HepG2 (cell line): ENCODE measurements around the gene THY1. TPM values are rescaled to one million over a fixed set of nuclear protein-coding genes. Genes with fewer than 3 reads are reported as not detected.

Experiments used
- ELF4 ChIP-seq: sonication (generic); formaldehyde crosslinking; IDR thresholded peaks from 2 replicates; pipeline ENCODE4 v1.5.0; 2020; ENCODE audit warnings: missing genetic modification reagents, mild to moderate bottlenecking, moderate library complexity, borderline replicate concordance
- FOXA3 ChIP-seq: IDR thresholded peaks from 2 replicates; pipeline ENCODE4 v1.6.1; 2016; ENCODE audit warnings: missing genetic modification reagents, missing compliant biosample characterization
- FOXK1 ChIP-seq: sonication (generic); formaldehyde crosslinking; IDR thresholded peaks from 2 replicates; pipeline ENCODE4 v1.4.0; 2020; ENCODE audit warnings: low read depth, missing genetic modification reagents, borderline replicate concordance
- HNF4G ChIP-seq, 2 experiments: sonication (generic) in 1 of 2; formaldehyde crosslinking in 1 of 2; IDR thresholded peaks; 2 replicates each; pipeline versions ENCODE4 v1.4.0 to v1.6.1; 2011 to 2020; ENCODE audit warnings: borderline replicate concordance in 2 of 2, low read depth in 2 of 2, mild to moderate bottlenecking in 2 of 2, low read length in 1 of 2, missing genetic modification reagents in 1 of 2, moderate library complexity in 1 of 2
- IRF2 ChIP-seq: IDR thresholded peaks from 2 replicates; pipeline ENCODE4 v1.6.1; 2018; ENCODE audit warnings: missing genetic modification reagents, missing compliant biosample characterization
- MED13 ChIP-seq: sonication (generic); formaldehyde crosslinking; IDR thresholded peaks from 2 replicates; pipeline ENCODE4 v1.5.0; 2020; ENCODE audit warnings: missing genetic modification reagents
- PHF21A ChIP-seq: sonication (generic); formaldehyde crosslinking; IDR thresholded peaks from 2 replicates; pipeline ENCODE4 v1.5.0; 2020; ENCODE audit warnings: mild to moderate bottlenecking, missing genetic modification reagents
- RBM39 ChIP-seq: fragments of 200-400 bp; formaldehyde crosslinking; IDR thresholded peaks from one replicate; pipeline ENCODE4 v1.6.1; 2018; ENCODE audit warnings: antibody characterized with exemption, mild to moderate bottlenecking, low read depth, low read length; ENCODE audit not compliant: poor library complexity, severe bottlenecking
- SNRNP70 ChIP-seq: fragments of 200-400 bp; formaldehyde crosslinking; IDR thresholded peaks from 2 replicates; pipeline ENCODE4 v1.6.1; 2017; ENCODE audit warnings: mild to moderate bottlenecking, low read depth, low read length, moderate library complexity
- SRSF1 ChIP-seq: fragments of 200-400 bp; formaldehyde crosslinking; optimal IDR thresholded peaks from 2 replicates; pipeline ENCODE3; 2017; ENCODE audit warnings: mild to moderate bottlenecking, low read depth, low read length, moderate library complexity
- SRSF9 ChIP-seq: fragments of 200-400 bp; formaldehyde crosslinking; IDR thresholded peaks from 2 replicates; pipeline ENCODE4 v1.6.1; 2018; ENCODE audit warnings: borderline replicate concordance, mild to moderate bottlenecking, low read depth, low read length; ENCODE audit not compliant: insufficient read depth, poor library complexity, severe bottlenecking
- SUZ12 ChIP-seq: fragments of 150-350 bp; IDR thresholded peaks from 2 replicates; pipeline ENCODE4 v1.6.1; 2014; ENCODE audit warnings: low read depth, low read length
- ZNF644 ChIP-seq: IDR thresholded peaks from 2 replicates; pipeline ENCODE4 v1.6.1; 2016; ENCODE audit warnings: low read depth
- ZNF772 ChIP-seq: sonication (generic); formaldehyde crosslinking; IDR thresholded peaks from 2 replicates; pipeline ENCODE4 v1.5.0; 2020; ENCODE audit warnings: mild to moderate bottlenecking, missing genetic modification reagents
- ZNF788 ChIP-seq: sonication (generic); formaldehyde crosslinking; IDR thresholded peaks from 2 replicates; pipeline ENCODE4 v1.5.0; 2020; ENCODE audit warnings: mild to moderate bottlenecking, missing genetic modification reagents, borderline replicate concordance
- polyA plus RNA-seq, 8 experiments: library from polyadenylated mRNA; depleted of rRNA in 3 of 8; stranded (reverse) in 7 of 8; unstranded in 1 of 8; fragments of >200 nt; fragmentation: Illumina TruSeq in 4 of 8; extraction: Trizol in 4 of 8; gene quantifications; 2 replicates each; pipeline versions ENCODE4 v1.2.1 to v1.2.3, GENCODE V29; 2011 to 2016; ENCODE audit warnings: low read depth in 4 of 8, missing spikeins in 1 of 8, mixed read lengths in 1 of 8; ENCODE audit not compliant: insufficient read depth in 1 of 8
- total RNA-seq, 5 experiments: library from RNA; depleted of rRNA; stranded (reverse); fragments of >200 nt; fragmentation: Illumina TruSeq; extraction: Trizol; gene quantifications; 2 replicates each; pipeline ENCODE4 v1.2.3, GENCODE V29; 2016; ENCODE audit warnings: low read depth in 1 of 5
- TF ChIP-seq, protein P1 (sequence below): sonication (generic); formaldehyde crosslinking; IDR thresholded peaks from 2 replicates; pipeline ENCODE4 v1.4.0; 2020; ENCODE audit warnings: missing genetic modification reagents, borderline replicate concordance
- TF ChIP-seq, protein P2 (sequence below): sonication (generic); formaldehyde crosslinking; IDR thresholded peaks from 2 replicates; pipeline ENCODE4 v1.5.0; 2020; ENCODE audit warnings: mild to moderate bottlenecking, low read depth, missing genetic modification reagents, borderline replicate concordance
- TF ChIP-seq, protein P3 (sequence below): sonication (generic); formaldehyde crosslinking; IDR thresholded peaks from 2 replicates; pipeline ENCODE4 v1.4.0; 2020; ENCODE audit warnings: mild to moderate bottlenecking, missing genetic modification reagents
- TF ChIP-seq, protein P4 (sequence below): sonication (generic); formaldehyde crosslinking; conservative IDR thresholded peaks from 2 replicates; pipeline ENCODE4 v1.8.1; 2023; ENCODE audit warnings: missing genetic modification reagents
- TF ChIP-seq, protein P5 (sequence below): sonication (generic); formaldehyde crosslinking; IDR thresholded peaks from 2 replicates; pipeline ENCODE4 v1.4.0; 2020; ENCODE audit warnings: missing genetic modification reagents
- TF ChIP-seq, protein P6 (sequence below): sonication (generic); formaldehyde crosslinking; IDR thresholded peaks from 2 replicates; pipeline ENCODE4 v1.4.0; 2020; ENCODE audit warnings: missing genetic modification reagents; ENCODE audit errors: not compliant biosample characterization

The THY1 gene
- total and polyA plus RNA-seq, 2 of the 13 experiments (the other 11 are each of a cell fraction or from before 2014, with no cell fraction given), result not detected

DNA sequence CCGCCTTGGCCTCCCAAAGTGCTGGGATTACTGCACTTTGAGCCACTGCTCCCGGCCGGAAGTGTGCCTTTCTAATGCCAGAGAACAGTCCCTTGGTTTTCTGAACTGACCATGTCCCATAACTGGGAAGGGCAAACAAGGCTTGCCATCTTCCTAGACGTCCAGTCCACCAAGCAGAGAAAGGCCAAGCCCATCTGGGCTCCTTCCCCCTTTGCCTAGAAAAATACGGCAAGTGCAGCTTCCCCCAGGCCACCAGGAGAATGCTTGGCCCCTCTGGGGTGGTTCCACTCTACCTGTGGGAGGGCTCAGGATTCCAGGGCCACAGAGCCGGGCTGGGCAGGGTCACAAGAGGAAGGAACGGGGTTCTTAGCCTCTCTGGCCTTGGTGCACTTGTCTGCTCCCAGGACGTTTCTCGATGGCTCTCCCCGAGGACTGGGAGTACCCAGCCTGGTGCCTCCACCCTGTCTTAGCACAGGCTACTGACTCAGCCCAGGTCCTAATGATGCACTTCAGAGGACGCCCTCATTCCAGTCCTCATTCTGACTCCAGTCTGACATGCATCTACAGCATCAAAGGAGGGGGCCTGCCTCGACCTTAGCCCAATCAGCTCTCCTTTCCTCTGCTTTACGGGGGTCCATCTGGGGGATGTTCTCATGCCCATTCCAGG is 42.7 kb downstream of the THY1 start (continued):
- 0 out of 2 replicates have a peak, but pooled peaks have one; percentile 8 for TF ChIP-seq IRF2 (CRISPR knock-in tag)
- TF ChIP-seq, protein P1, sequence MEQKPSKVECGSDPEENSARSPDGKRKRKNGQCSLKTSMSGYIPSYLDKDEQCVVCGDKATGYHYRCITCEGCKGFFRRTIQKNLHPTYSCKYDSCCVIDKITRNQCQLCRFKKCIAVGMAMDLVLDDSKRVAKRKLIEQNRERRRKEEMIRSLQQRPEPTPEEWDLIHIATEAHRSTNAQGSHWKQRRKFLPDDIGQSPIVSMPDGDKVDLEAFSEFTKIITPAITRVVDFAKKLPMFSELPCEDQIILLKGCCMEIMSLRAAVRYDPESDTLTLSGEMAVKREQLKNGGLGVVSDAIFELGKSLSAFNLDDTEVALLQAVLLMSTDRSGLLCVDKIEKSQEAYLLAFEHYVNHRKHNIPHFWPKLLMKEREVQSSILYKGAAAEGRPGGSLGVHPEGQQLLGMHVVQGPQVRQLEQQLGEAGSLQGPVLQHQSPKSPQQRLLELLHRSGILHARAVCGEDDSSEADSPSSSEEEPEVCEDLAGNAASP (CRISPR knock-in tag), result no peak
- peak; percentile 48; the same call in 1 of the 2 replicates for TF ChIP-seq ZNF788 (CRISPR knock-in tag)
- TF ChIP-seq SRSF1, result no peak
- no peak for TF ChIP-seq FOXK1 (CRISPR knock-in tag)
- TF ChIP-seq MED13 (CRISPR knock-in tag), result no peak
- TF ChIP-seq SUZ12, result no peak
- TF ChIP-seq SRSF9, result no peak
- TF ChIP-seq, protein P2, sequence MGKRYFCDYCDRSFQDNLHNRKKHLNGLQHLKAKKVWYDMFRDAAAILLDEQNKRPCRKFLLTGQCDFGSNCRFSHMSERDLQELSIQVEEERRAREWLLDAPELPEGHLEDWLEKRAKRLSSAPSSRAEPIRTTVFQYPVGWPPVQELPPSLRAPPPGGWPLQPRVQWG (CRISPR knock-in tag), result no peak
- TF ChIP-seq, protein P3, sequence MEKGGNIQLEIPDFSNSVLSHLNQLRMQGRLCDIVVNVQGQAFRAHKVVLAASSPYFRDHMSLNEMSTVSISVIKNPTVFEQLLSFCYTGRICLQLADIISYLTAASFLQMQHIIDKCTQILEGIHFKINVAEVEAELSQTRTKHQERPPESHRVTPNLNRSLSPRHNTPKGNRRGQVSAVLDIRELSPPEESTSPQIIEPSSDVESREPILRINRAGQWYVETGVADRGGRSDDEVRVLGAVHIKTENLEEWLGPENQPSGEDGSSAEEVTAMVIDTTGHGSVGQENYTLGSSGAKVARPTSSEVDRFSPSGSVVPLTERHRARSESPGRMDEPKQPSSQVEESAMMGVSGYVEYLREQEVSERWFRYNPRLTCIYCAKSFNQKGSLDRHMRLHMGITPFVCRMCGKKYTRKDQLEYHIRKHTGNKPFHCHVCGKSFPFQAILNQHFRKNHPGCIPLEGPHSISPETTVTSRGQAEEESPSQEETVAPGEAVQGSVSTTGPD (CRISPR knock-in tag), result no peak
- 0 out of 2 replicates have a peak, but pooled peaks have one; percentile 39 for TF ChIP-seq ZNF644
- peak; percentile 20; the same call in 1 of the 2 replicates for TF ChIP-seq PHF21A (CRISPR knock-in tag)
- no peak for TF ChIP-seq SNRNP70
- TF ChIP-seq, protein P4, sequence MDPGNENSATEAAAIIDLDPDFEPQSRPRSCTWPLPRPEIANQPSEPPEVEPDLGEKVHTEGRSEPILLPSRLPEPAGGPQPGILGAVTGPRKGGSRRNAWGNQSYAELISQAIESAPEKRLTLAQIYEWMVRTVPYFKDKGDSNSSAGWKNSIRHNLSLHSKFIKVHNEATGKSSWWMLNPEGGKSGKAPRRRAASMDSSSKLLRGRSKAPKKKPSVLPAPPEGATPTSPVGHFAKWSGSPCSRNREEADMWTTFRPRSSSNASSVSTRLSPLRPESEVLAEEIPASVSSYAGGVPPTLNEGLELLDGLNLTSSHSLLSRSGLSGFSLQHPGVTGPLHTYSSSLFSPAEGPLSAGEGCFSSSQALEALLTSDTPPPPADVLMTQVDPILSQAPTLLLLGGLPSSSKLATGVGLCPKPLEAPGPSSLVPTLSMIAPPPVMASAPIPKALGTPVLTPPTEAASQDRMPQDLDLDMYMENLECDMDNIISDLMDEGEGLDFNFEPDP (CRISPR knock-in tag), result no peak
- TF ChIP-seq ELF4, result no peak
- TF ChIP-seq HNF4G (IDR thresholded peaks at IDR 0.05; ENCODE audit: borderline replicate concordance, low read depth, low read length), result no peak
- no peak for TF ChIP-seq HNF4G (CRISPR knock-in tag; IDR thresholded peaks at IDR 0.05; ENCODE audit: borderline replicate concordance, low read depth)
- TF ChIP-seq, protein P5, sequence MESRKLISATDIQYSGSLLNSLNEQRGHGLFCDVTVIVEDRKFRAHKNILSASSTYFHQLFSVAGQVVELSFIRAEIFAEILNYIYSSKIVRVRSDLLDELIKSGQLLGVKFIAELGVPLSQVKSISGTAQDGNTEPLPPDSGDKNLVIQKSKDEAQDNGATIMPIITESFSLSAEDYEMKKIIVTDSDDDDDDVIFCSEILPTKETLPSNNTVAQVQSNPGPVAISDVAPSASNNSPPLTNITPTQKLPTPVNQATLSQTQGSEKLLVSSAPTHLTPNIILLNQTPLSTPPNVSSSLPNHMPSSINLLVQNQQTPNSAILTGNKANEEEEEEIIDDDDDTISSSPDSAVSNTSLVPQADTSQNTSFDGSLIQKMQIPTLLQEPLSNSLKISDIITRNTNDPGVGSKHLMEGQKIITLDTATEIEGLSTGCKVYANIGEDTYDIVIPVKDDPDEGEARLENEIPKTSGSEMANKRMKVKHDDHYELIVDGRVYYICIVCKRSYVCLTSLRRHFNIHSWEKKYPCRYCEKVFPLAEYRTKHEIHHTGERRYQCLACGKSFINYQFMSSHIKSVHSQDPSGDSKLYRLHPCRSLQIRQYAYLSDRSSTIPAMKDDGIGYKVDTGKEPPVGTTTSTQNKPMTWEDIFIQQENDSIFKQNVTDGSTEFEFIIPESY (CRISPR knock-in tag), result no peak
- no peak for TF ChIP-seq RBM39
- 0 out of 2 replicates have a peak, but pooled peaks have one; percentile 53 for TF ChIP-seq ZNF772 (CRISPR knock-in tag)
- TF ChIP-seq, protein P6, sequence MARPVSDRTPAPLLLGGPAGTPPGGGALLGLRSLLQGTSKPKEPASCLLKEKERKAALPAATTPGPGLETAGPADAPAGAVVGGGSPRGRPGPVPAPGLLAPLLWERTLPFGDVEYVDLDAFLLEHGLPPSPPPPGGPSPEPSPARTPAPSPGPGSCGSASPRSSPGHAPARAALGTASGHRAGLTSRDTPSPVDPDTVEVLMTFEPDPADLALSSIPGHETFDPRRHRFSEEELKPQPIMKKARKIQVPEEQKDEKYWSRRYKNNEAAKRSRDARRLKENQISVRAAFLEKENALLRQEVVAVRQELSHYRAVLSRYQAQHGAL (CRISPR knock-in tag), result no peak
- 0 out of 2 replicates have a peak, but pooled peaks have one; percentile 12 for TF ChIP-seq FOXA3 (CRISPR knock-in tag)
